ENCODE measurements around the gene PCIF1.

The PCIF1 gene

GRCh38 chr20:45944151-45944964 is 9.9 kb downstream of the PCIF1 start:
- no peaks in the 10 kb centered on the region for H3K9me3 ChIP-seq
- H3K27ac ChIP-seq = no peak overlapping the region
- TF ChIP-seq, protein P1, sequence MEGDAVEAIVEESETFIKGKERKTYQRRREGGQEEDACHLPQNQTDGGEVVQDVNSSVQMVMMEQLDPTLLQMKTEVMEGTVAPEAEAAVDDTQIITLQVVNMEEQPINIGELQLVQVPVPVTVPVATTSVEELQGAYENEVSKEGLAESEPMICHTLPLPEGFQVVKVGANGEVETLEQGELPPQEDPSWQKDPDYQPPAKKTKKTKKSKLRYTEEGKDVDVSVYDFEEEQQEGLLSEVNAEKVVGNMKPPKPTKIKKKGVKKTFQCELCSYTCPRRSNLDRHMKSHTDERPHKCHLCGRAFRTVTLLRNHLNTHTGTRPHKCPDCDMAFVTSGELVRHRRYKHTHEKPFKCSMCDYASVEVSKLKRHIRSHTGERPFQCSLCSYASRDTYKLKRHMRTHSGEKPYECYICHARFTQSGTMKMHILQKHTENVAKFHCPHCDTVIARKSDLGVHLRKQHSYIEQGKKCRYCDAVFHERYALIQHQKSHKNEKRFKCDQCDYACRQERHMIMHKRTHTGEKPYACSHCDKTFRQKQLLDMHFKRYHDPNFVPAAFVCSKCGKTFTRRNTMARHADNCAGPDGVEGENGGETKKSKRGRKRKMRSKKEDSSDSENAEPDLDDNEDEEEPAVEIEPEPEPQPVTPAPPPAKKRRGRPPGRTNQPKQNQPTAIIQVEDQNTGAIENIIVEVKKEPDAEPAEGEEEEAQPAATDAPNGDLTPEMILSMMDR (IDR thresholded peaks at IDR 0.05) = no peak
- peaks cover 98% of the 10 kb centered on the region for H3K36me3 ChIP-seq
- no peak overlapping the region for H3K4me3 ChIP-seq (ENCODE audit: low read depth in 1 of 2, low read length in 1 of 2)
- H3K27me3 ChIP-seq = no peaks in the 10 kb centered on the region
- peaks cover 0 to 6% of the 10 kb centered on the region in 2 experiments for H3K4me1 ChIP-seq (ENCODE audit: control insufficient read depth in 1 of 2, insufficient read depth in 1 of 2, low read depth in 1 of 2, low read length in 1 of 2)

- Histone ChIP-seq H3K4me1 (ENCODE audit: control insufficient read depth in 1 of 2, insufficient read depth in 1 of 2, low read depth in 1 of 2, low read length in 1 of 2) (peaks cover 0 to 6% of the 10 kb centered on the region in 2 experiments), H3K36me3 (peaks cover 98% of the 10 kb centered on the region), H3K27me3 (no peaks in the 10 kb centered on the region), H3K9me3 (no peaks in the 10 kb centered on the region), H3K4me3 (ENCODE audit: low read depth in 1 of 2, low read length in 1 of 2) (no peak overlapping the region), H3K27ac (no peak overlapping the region)
- TF ChIP-seq, protein P1 (IDR thresholded peaks at IDR 0.05) = no peak
Measured at GRCh38 chr20:45944965-45945677, 10.6 kb downstream of the PCIF1 start.

GRCh38 chr20:45945678-45946148 is 11.2 kb downstream of the PCIF1 start:
- TF ChIP-seq, protein P1 (IDR thresholded peaks at IDR 0.05) = no peak
- Histone ChIP-seq H3K9me3 (no peaks in the 10 kb centered on the region), H3K36me3 (peaks cover 98% of the 10 kb centered on the region), H3K4me1 (ENCODE audit: control insufficient read depth in 1 of 2, insufficient read depth in 1 of 2, low read depth in 1 of 2, low read length in 1 of 2) (peaks cover 0 to 6% of the 10 kb centered on the region in 2 experiments), H3K4me3 (ENCODE audit: low read depth in 1 of 2, low read length in 1 of 2) (no peak overlapping the region), H3K27ac (no peak overlapping the region), H3K27me3 (no peaks in the 10 kb centered on the region)

DNA sequence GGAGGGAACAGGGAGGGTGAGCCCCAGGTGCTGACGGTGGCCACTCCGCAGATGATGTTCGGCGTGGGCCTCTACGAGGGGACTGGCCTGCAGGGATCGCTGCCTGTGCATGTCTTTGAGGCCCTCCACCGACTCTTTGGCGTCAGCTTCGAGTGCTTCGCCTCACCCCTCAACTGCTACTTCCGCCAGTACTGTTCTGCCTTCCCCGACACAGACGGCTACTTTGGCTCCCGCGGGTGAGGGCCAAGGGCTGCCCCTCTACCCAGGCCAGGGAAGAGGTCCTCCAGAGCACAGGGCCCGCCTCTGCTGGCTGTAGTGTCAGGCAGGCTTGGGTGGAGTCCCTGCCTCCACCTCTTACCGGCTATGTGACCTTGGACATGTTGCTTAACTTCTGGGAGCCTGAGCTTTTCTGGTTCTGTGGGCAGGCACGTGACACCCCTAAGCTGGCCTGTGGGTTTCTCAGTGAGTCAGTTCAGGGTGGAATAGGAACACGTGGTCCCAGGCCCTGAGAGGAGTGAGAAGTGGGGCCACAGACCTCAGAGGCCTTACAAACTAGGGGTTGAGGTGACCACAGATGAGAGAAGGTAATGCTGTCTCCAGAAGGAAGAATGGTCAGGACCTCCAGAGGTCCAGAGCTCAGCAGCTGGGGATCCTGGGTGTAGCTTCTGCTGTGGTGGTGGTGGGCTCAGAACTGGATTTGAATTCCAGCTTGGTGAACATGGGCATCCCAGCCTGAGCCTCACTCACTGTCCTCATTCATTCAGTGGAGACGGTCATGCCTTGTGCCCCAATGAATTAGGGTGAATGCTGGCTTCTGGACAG is 11.9 kb downstream of the PCIF1 start:
- peaks cover 0 to 6% of the 10 kb centered on the region in 2 experiments for H3K4me1 ChIP-seq (ENCODE audit: control insufficient read depth in 1 of 2, insufficient read depth in 1 of 2, low read depth in 1 of 2, low read length in 1 of 2)
- no peaks in the 10 kb centered on the region for H3K9me3 ChIP-seq
- peaks cover 98% of the 10 kb centered on the region for H3K36me3 ChIP-seq
- no peak overlapping the region for H3K4me3 ChIP-seq (ENCODE audit: low read depth in 1 of 2, low read length in 1 of 2)
- H3K27ac ChIP-seq = no peak overlapping the region
- no peaks in the 10 kb centered on the region for H3K27me3 ChIP-seq
- TF ChIP-seq, protein P1 (IDR thresholded peaks at IDR 0.05) = no peak

DNA sequence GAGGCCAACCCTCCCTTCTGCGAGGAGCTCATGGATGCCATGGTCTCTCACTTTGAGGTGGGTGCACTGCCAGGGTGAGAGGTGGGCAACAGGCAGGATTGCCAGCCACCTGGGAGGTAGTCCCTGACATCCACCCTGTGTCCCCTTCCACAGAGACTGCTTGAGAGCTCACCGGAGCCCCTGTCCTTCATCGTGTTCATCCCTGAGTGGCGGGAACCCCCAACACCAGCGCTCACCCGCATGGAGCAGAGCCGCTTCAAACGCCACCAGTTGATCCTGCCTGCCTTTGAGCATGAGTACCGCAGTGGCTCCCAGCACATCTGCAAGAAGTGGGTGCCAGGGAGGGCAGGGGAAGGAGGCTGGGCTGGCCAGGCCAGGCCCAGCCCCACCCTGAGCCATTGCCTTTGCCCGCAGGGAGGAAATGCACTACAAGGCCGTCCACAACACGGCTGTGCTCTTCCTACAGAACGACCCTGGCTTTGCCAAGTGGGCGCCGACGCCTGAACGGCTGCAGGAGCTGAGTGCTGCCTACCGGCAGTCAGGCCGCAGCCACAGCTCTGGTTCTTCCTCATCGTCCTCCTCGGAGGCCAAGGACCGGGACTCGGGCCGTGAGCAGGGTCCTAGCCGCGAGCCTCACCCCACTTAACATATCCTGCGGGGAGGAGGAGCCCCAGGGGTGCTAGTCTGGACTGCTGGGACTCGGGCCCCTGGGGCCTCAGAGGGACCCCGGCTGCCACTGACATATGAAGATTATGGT is 12.8 kb downstream of the PCIF1 start:
- H3K9me3 ChIP-seq = no peaks in the 10 kb centered on the region
- peaks cover 100% of the 10 kb centered on the region for H3K36me3 ChIP-seq
- no peaks in the 10 kb centered on the region for H3K27me3 ChIP-seq
- TF ChIP-seq, protein P1 (IDR thresholded peaks at IDR 0.05) = no peak
- peaks cover 0 to 6% of the 10 kb centered on the region in 2 experiments for H3K4me1 ChIP-seq (ENCODE audit: control insufficient read depth in 1 of 2, insufficient read depth in 1 of 2, low read depth in 1 of 2, low read length in 1 of 2)
- no peak overlapping the region for H3K27ac ChIP-seq
- H3K4me3 ChIP-seq (ENCODE audit: low read depth in 1 of 2, low read length in 1 of 2) = no peak overlapping the region
